Measurements from ENCODE around the gene AKR1C2. TPM values are rescaled to one million over a fixed set of nuclear protein-coding genes. Genes with fewer than 3 reads are reported as not detected.
"Not testable (repeated sequence)": the region's sequence is repeated elsewhere in the genome, so short reads cannot be mapped to it uniquely, and the experiment has no call there.

The AKR1C2 gene
- total RNA-seq, 1 donor from 2014 or later = not detected

- no peak overlapping the region for H3K27ac Mint-ChIP-seq
- H3K36me3 Mint-ChIP-seq (ENCODE audit: low read depth) = no peaks in the 10 kb centered on the region
- no peaks in the 10 kb centered on the region for H3K27me3 Mint-ChIP-seq
- no peak for DNase-seq
- CTCF ChIA-PET = interaction anchor here (1.5 kb wide), 1 partner anchor 133 kb away, joined by 4 read pairs; no protein-coding TSS in a partner anchor
- H3K4me3 Mint-ChIP-seq = no peak overlapping the region
- TF ChIP-seq CTCF (IDR thresholded peaks at IDR 0.05) = no peak
- no peaks in the 10 kb centered on the region for H3K4me1 Mint-ChIP-seq
- intact Hi-C loops (cut with micrococcal nuclease) = loop anchor here (5.0 kb wide), 1 partner anchor 300 kb away; no protein-coding TSS in a partner anchor
- no peaks in the 10 kb centered on the region for H3K9me3 Mint-ChIP-seq
- ATAC-seq (ENCODE audit: low read depth) = no peak
- POLR2A ChIA-PET = no interaction called here
Observed at GRCh38 chr10:4982764-4983226, 20.9 kb downstream of the AKR1C2 start.

DNA sequence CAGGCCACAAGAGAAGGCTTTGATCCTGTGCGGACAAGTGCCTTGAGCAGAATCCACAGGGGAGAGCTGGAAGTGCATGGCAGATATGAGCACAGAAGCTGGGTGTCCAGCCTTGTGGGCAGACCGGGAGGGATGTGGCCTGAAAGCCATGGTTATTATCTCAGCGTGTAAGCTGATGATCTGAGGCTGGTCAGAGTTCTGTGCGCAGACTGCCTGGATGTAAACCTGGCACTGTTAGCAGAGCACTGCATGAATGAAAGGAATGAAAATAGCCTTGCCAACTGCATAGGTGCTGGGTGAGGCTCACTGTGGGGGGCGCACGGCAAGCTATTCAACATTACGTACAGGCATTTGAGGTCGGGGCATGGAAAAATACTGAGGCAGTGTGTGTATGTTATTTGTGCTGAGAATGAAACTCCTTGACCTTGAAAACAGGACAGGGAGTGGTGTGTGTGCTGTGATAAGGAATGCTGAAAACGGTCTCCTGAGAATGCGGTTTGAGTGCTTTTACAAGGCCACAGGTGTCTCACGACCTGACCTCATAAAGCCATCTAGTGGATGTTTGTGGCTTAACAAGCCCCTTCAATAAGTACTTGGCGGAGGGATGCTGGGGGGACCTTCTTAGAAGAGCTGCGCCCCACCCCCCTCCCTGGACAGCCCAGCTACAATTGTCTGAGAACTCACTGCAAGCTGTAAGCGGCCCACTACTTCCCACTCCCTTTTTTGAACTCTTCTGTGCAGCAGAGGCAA lies 21.8 kb downstream of the AKR1C2 start:
- ATAC-seq (ENCODE audit: low read depth) = no peak
- Mint-ChIP-seq H3K27ac (no peak overlapping the region), H3K27me3 (no peaks in the 10 kb centered on the region), H3K4me1 (no peaks in the 10 kb centered on the region), H3K36me3 (ENCODE audit: low read depth) (no peaks in the 10 kb centered on the region), H3K9me3 (no peaks in the 10 kb centered on the region), H3K4me3 (no peak overlapping the region)
- no peak for DNase-seq
- POLR2A ChIA-PET = no interaction called here
- intact Hi-C loops (cut with micrococcal nuclease) = loop anchor here (5.0 kb wide), 1 partner anchor 300 kb away; no protein-coding TSS in a partner anchor
- TF ChIP-seq CTCF (IDR thresholded peaks at IDR 0.05) = no peak
- CTCF ChIA-PET = interaction anchor here (1.5 kb wide), 1 partner anchor 132 kb away, joined by 4 read pairs; no protein-coding TSS in a partner anchor

DNA sequence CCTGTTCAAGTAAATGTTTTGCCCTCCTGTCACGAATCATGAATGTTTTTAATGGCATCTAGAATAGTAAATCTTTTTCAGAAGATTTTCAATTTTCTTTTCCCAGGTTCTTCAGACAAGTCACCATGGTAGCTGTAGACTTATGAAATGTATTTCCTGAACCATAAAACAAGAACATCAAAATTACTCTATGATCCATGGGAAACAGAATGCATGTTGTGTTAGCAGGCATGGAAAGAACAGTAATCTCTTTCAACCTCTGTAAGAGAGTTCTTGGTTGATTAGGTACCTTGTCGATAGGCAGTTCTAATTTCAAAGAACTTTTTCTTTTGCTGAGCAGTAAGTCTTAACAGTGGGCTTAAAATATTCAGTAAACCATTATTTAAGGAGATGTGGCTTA lies 22.9 kb downstream of the AKR1C2 start:
- intact Hi-C loops (cut with micrococcal nuclease) = loop anchor here (5.0 kb wide), 1 partner anchor 302 kb away; no protein-coding TSS in a partner anchor
- ATAC-seq (ENCODE audit: low read depth) = no peak
- DNase-seq = no peak
- Mint-ChIP-seq H3K36me3 (ENCODE audit: low read depth) (no peaks in the 10 kb centered on the region), H3K9me3 (no peaks in the 10 kb centered on the region), H3K27me3 (no peaks in the 10 kb centered on the region), H3K4me1 (no peaks in the 10 kb centered on the region), H3K4me3 (no peak overlapping the region), H3K27ac (no peak overlapping the region)
- POLR2A ChIA-PET = no interaction called here
- CTCF ChIA-PET = no interaction called here
- TF ChIP-seq CTCF (IDR thresholded peaks at IDR 0.05) = no peak

DNA sequence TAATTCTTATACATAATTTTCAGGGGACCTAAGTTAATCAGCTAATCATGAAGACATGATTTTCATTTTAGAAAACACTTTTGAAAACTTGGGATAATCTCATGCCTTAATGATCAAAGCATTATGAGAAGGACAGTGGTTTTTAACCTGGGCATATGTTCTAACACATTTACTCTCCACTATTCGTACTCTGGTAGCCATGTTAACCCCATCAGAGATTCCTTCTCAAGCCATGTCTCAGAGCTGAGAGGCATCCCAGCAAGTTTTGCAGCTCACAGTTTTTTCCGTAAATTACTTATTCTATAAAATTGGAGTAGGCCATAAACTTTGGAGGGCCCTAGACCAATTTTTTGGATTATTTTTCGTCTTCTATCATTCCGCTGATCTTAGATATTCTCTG lies 24.8 kb downstream of the AKR1C2 start:
- Mint-ChIP-seq H3K27me3 (no peaks in the 10 kb centered on the region), H3K4me3 (no peak overlapping the region), H3K36me3 (ENCODE audit: low read depth) (no peaks in the 10 kb centered on the region), H3K27ac (no peak overlapping the region), H3K4me1 (no peaks in the 10 kb centered on the region), H3K9me3 (no peaks in the 10 kb centered on the region)
- DNase-seq = no peak
- intact Hi-C loops (cut with micrococcal nuclease) = no loop called here
- TF ChIP-seq CTCF (IDR thresholded peaks at IDR 0.05) = no peak
- no peak for ATAC-seq (ENCODE audit: low read depth)
- POLR2A ChIA-PET = no interaction called here
- CTCF ChIA-PET = no interaction called here

DNA sequence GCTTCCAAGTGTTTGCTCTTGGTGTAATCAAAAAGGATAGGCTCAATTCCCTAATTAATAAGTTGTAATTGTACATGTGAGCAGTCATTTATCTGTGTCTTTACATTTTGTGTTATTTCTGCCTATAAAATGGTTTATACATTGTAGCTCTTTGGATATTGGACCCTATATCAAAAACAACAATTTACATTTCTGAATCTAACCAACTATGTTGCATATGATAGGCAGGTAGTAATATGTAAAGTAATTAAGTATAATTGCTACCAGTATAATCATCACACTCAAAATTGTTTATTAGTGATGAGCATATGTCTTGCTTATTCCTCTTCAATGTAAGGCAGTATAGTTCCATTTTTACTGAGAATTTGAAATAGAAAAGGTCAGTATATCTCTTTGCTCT lies 26.6 kb downstream of the AKR1C2 start:
- no peak for ATAC-seq (ENCODE audit: low read depth)
- intact Hi-C loops (cut with micrococcal nuclease) = no loop called here
- no peak overlapping the region for H3K4me3 Mint-ChIP-seq
- H3K9me3 Mint-ChIP-seq = no peaks in the 10 kb centered on the region
- no peak for DNase-seq
- no peaks in the 10 kb centered on the region for H3K4me1 Mint-ChIP-seq
- POLR2A ChIA-PET = no interaction called here
- CTCF ChIA-PET = no interaction called here
- H3K27ac Mint-ChIP-seq = no peak overlapping the region
- H3K27me3 Mint-ChIP-seq = no peaks in the 10 kb centered on the region
- no peak for TF ChIP-seq CTCF (IDR thresholded peaks at IDR 0.05)
- no peaks in the 10 kb centered on the region for H3K36me3 Mint-ChIP-seq (ENCODE audit: low read depth)

- DNase-seq; H3K36me3 Mint-ChIP-seq (ENCODE audit: low read depth); H3K27me3 Mint-ChIP-seq; H3K4me3 Mint-ChIP-seq; CTCF ChIA-PET; POLR2A ChIA-PET; H3K27ac Mint-ChIP-seq; ATAC-seq (ENCODE audit: low read depth); H3K4me1 Mint-ChIP-seq; H3K9me3 Mint-ChIP-seq; intact Hi-C loops (cut with micrococcal nuclease): not testable (repeated sequence)
Observed at GRCh38 chr10:4974400-4974799, 29.3 kb downstream of the AKR1C2 start.

GRCh38 chr10:4973294-4973693 lies 30.4 kb downstream of the AKR1C2 start:
- CTCF ChIA-PET; H3K36me3 Mint-ChIP-seq (ENCODE audit: low read depth); H3K27me3 Mint-ChIP-seq; DNase-seq; POLR2A ChIA-PET; H3K9me3 Mint-ChIP-seq; ATAC-seq (ENCODE audit: low read depth); intact Hi-C loops (cut with micrococcal nuclease); H3K4me3 Mint-ChIP-seq; H3K27ac Mint-ChIP-seq; H3K4me1 Mint-ChIP-seq: not testable (repeated sequence)
